GM15510 (cell line): ENCODE results near the gene MIF.
A peak's percentile ranks its signal among the peaks of the same experiment; 100 is the strongest.

Source experiments
- POLR2A ChIP-seq: IDR thresholded peaks from 3 replicates; pipeline ENCODE4 v1.6.1; 2011; ENCODE audit warnings: borderline replicate concordance; ENCODE audit not compliant: insufficient read length; ENCODE audit errors: extremely low read depth

Gene MIF

DNA sequence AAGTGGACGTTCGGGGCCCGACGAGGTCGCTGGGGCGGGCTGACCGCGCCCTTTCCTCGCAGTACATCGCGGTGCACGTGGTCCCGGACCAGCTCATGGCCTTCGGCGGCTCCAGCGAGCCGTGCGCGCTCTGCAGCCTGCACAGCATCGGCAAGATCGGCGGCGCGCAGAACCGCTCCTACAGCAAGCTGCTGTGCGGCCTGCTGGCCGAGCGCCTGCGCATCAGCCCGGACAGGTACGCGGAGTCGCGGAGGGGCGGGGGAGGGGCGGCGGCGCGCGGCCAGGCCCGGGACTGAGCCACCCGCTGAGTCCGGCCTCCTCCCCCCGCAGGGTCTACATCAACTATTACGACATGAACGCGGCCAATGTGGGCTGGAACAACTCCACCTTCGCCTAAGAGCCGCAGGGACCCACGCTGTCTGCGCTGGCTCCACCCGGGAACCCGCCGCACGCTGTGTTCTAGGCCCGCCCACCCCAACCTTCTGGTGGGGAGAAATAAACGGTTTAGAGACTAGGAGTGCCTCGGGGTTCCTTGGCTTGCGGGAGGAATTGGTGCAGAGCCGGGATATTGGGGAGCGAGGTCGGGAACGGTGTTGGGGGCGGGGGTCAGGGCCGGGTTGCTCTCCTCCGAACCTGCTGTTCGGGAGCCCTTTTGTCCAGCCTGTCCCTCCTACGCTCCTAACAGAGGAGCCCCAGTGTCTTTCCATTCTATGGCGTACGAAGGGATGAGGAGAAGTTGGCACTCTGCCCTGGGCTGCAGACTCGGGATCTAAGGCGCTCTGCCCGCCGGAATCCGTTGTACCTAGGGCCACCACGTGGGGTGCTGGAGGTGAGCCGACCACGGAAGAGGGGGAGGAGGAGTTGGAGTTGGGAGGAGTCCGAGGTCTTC is 771 bp downstream of the MIF start:
- TF ChIP-seq POLR2A = peak; percentile 31

DNA sequence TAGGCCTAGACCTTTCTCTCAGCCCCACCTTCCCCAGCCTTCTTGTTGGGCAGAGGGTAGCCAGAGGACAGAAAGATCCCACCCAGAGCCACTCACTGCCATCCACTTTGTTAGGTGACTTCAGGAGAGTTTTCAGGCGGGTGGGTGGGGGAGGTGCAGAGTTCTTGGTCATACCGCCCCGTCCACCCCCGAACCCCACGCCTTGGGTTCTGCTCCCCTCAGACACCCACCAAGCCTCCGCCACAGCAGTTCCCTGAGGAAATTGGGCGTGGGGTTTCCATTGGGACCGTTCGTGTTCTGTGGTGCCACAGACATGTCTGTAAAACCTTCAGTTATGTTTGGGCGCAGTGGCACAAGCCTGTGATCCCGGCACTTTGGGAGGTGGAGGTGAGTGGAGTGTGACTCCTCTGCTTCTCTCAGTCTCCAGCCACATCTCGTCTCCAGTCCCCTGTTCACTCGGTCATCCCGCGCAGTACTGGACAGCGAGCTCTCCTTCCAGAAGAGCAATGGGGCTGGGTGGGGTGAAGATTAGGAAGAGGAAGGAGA is 1.5 kb downstream of the MIF start:
- TF ChIP-seq POLR2A = no peak

- TF ChIP-seq POLR2A = no peak
Observed at GRCh38 chr22:23896166-23896522, 2.0 kb downstream of the MIF start.

DNA sequence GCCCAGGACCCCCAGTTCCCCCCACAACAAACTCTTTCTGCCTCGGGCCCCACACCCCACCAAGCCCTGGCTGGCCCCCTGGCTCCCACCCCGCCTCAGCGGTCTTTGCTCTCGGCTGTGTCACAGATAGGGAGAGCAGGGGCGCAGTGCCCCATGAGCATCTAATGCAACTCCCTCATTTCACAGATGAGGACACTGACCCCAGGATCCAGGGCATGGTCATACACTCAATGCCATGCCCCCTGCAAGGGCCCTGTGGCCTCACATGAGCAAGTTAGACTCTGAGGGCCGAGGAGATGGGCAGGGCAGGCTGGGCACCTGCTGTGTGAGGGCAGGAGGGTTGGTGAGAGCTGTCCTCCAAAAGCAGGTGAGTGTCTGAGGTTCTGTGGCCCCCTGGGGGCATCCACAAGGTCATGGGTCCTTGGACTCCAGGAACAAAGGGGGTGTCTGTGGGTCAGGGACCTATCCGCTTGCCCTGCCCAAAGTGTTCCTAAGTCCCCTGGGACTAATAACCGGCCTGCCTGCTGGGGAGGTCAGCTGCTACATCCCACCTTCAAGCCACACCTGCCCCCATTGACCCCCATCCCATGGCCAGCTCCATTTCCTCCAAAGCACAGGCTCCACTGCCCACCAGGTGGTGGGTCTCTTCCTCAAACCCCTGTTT is 2.5 kb downstream of the MIF start:
- no peak for TF ChIP-seq POLR2A

DNA sequence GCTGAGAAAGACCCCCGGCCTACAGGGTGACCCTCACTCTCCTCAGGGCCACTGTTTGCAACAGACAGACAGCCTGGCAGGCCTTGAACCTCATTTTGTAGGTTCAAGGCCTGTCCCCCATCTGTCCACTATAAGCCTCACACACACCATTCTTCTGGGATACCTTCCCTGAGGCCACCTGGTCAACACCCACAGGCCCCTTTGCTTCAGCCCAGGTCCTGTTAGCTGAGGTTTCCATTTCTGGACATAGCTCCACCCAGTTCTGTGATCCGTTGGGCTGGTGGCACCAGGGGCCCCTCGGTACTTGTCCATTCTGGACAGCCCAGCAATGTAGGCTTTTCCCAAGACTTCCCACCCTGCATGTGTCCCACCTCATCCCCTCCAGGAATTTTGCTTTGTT is 3.1 kb downstream of the MIF start:
- TF ChIP-seq POLR2A = peak; percentile 1

GRCh38 chr22:23898006-23898974 is 4.1 kb downstream of the MIF start:
- TF ChIP-seq POLR2A = peak; percentile 24

GRCh38 chr22:23899042-23899745 is 5.0 kb downstream of the MIF start:
- TF ChIP-seq POLR2A = no peak

- TF ChIP-seq POLR2A = no peak
Observed at GRCh38 chr22:23901600-23901999, 7.4 kb downstream of the MIF start.

GRCh38 chr22:23903328-23903971 is 9.3 kb downstream of the MIF start:
- TF ChIP-seq POLR2A = no peak

DNA sequence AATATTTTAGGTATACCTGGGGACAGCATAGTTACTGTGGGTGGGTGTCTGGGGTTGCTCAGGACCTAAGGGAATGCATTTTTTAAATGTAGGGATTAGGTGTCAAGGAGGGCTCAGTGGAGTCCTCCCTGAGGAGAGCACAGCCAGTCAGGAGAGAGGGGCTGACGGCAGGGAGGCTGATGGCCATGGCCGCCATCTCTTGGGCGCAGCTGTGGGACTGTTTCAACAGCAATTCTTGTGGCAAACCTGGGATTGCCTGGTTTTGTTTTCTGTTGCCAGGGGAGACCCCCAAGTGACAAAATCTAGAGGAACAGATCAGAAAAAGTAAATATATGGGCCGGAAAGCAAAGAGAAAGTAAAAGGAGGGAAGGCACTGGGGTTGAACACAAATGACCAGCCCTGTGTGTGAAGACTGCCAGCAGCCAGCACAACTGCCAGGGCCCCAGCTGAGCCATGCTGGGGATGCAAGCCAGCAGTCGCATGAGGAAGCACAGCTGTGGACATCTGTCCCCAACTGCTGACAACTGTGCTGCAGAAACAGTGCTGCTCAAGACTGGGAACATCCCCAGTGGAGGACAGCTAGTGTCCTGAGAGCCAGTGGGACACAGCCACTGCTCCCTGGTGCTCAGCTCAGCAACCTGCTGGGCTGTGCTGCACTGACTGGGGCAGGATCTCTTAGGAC is 10.5 kb downstream of the MIF start:
- no peak for TF ChIP-seq POLR2A

DNA sequence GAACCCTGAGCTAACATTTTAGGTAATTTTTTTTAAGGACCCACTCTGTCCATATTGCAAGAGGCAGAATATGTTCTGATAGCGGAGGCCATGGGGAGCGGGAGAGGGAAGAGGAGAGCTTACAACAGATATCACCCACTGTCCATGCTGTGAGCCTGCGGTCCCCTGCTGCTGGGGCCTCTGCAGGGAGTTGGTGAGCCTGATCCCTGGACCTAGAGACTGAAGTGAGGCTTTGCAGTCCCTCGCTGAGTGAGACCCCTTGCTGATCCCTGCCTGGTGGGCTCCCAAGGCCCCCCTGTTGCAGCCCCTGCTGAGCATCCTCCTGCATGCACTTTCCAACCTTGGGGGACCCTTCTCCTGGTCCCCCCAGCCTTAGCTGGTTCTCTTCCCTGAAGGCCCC is 12.5 kb downstream of the MIF start:
- TF ChIP-seq POLR2A = no peak

DNA sequence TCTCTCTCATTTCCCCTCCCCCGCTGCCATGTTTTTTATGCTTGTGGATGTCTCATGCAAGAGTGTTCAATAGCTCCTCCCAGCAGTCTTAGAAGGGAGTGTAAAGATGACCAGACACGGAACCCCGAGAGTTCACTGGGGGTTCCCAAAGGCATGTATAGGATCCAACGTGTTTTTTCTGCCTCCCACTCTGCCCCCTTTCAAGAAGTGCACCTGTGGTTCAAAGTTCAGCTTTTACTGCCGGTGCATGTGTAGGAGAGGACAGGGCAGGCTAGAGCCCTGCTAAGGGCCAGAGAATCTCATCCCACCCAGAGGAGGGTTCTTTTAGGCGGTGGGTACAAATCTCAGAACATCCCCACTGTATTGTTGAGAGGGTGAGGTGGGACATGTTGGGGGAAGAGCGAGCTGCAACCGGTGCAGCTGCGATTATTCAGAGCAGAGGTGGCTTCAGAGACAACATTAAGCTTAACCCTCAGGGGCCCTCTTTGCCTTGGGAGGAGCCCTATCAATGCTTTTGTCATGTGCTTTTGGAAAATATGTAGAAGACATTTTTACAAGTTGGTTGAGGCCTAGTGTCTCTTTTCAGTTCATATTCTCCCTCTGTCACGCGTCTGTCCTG is 14.5 kb downstream of the MIF start:
- TF ChIP-seq POLR2A = no peak
